ENCODE results near the gene GTF3C4.

DNA sequence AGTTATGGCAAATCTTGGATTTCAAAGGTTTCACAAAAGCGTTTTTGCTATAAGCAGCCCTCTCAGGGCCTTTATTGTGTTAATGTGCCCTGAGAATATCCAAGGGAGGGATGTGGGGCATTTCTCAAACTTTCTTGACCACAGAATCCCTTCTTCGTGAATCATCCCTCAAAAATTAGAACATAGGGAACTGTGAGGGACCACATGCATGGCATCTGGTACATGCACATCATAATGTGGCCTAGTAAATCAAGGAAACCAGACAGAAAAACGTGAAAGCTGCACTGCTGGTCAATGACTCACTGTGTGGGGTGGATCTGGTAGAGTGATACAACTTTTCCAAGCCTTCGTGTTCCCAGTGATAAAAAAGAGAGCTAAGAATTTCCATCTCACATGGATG lies 22.9 kb upstream of the GTF3C4 start:
- no peak for TF ChIP-seq POLR2A (IDR thresholded peaks at IDR 0.05)
- TF ChIP-seq, protein P1, sequence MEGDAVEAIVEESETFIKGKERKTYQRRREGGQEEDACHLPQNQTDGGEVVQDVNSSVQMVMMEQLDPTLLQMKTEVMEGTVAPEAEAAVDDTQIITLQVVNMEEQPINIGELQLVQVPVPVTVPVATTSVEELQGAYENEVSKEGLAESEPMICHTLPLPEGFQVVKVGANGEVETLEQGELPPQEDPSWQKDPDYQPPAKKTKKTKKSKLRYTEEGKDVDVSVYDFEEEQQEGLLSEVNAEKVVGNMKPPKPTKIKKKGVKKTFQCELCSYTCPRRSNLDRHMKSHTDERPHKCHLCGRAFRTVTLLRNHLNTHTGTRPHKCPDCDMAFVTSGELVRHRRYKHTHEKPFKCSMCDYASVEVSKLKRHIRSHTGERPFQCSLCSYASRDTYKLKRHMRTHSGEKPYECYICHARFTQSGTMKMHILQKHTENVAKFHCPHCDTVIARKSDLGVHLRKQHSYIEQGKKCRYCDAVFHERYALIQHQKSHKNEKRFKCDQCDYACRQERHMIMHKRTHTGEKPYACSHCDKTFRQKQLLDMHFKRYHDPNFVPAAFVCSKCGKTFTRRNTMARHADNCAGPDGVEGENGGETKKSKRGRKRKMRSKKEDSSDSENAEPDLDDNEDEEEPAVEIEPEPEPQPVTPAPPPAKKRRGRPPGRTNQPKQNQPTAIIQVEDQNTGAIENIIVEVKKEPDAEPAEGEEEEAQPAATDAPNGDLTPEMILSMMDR (IDR thresholded peaks at IDR 0.05), result no peak
